Measurements from ENCODE around the gene MMP13. TPM values are rescaled to one million over a fixed set of nuclear protein-coding genes. Genes with fewer than 3 reads are reported as not detected.

MMP13 gene
- total RNA-seq, 2 experiments from 2014 or later, result not detected

- BruUV-seq (replicated peaks), result no TSS peak
- no peaks in the 10 kb centered on the region for H3K36me3 ChIP-seq (ENCODE audit: insufficient read depth, low read length)
- no peak for DNase-seq (ENCODE audit: low spot score)
- H3K9me2 ChIP-seq (ENCODE audit: insufficient read depth, low read length), result no peaks in the 10 kb centered on the region
- H3K4me3 ChIP-seq (ENCODE audit: low read depth, low read length, poor library complexity, severe bottlenecking), result no peak overlapping the region
- H4K20me1 ChIP-seq (ENCODE audit: insufficient read depth, low read length), result no peaks in the 10 kb centered on the region
- H3K9me3 ChIP-seq (ENCODE audit: low read length), result no peaks in the 10 kb centered on the region
- H3K27ac ChIP-seq (ENCODE audit: low read depth, low read length, poor library complexity, severe bottlenecking), result no peak overlapping the region
- no peaks in the 10 kb centered on the region for H3K4me1 ChIP-seq (ENCODE audit: insufficient read depth, low read length, poor library complexity, severe bottlenecking)
- no peak overlapping the region for H3K4me2 ChIP-seq (ENCODE audit: low read length)
- ChIA-PET CTCF (ENCODE audit: unreplicated experiment) (no interaction called here), POLR2A (no interaction called here)
- intact Hi-C loops (cut with micrococcal nuclease; ENCODE audit: unreplicated experiment), result no loop called here
- H2AFZ ChIP-seq (ENCODE audit: low read length), result no peak overlapping the region
- TF ChIP-seq EZH2phosphoT487 (IDR thresholded peaks at IDR 0.05; ENCODE audit: borderline replicate concordance, low read depth, low read length), result no peak
- no peak for TF ChIP-seq CTCF (conservative IDR thresholded peaks at IDR 0.05; ENCODE audit: low read length)
- no peaks in the 10 kb centered on the region for H3K79me2 ChIP-seq (ENCODE audit: insufficient read depth, low read depth, low read length)
These were observed 36.2 kb upstream of the MMP13 start for GRCh38 chr11:102991776-102992175.

DNA sequence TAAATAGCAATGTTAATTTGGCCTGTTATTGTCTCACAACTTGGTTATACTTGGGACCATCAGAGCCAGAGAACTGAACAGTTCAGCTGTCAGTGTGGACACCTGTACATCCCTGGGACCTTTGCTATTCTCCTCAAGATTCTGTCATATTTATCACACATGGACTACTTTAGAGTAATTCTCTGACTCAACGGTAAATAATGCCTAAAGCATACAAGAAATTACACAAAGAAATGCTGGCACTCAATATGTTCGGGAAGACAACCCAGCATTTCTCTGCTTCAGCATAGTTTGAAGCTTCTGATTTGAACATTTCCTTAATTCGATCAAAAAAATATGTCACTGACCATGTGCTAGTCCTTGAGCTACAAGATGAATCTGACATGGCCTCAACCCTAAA lies 34.6 kb upstream of the MMP13 start:
- no TSS peak for BruUV-seq (replicated peaks)
- Histone ChIP-seq H3K4me3 (ENCODE audit: low read depth, low read length, poor library complexity, severe bottlenecking) (no peak overlapping the region), H3K36me3 (ENCODE audit: insufficient read depth, low read length) (no peaks in the 10 kb centered on the region), H3K9me2 (ENCODE audit: insufficient read depth, low read length) (no peaks in the 10 kb centered on the region), H3K4me2 (ENCODE audit: low read length) (no peak overlapping the region), H4K20me1 (ENCODE audit: insufficient read depth, low read length) (no peaks in the 10 kb centered on the region), H3K27ac (ENCODE audit: low read depth, low read length, poor library complexity, severe bottlenecking) (no peak overlapping the region), H3K79me2 (ENCODE audit: insufficient read depth, low read depth, low read length) (no peaks in the 10 kb centered on the region), H2AFZ (ENCODE audit: low read length) (no peak overlapping the region), H3K4me1 (ENCODE audit: insufficient read depth, low read length, poor library complexity, severe bottlenecking) (no peaks in the 10 kb centered on the region), H3K9me3 (ENCODE audit: low read length) (no peaks in the 10 kb centered on the region)
- ChIA-PET CTCF (ENCODE audit: unreplicated experiment) (no interaction called here), POLR2A (interaction anchor here (0.5 kb wide), 1 partner anchor 72 kb away, joined by 6 read pairs; no protein-coding TSS in a partner anchor)
- no peak for DNase-seq (ENCODE audit: low spot score)
- intact Hi-C loops (cut with micrococcal nuclease; ENCODE audit: unreplicated experiment), result no loop called here
- no peak for TF ChIP-seq EZH2phosphoT487 (IDR thresholded peaks at IDR 0.05; ENCODE audit: borderline replicate concordance, low read depth, low read length)
- TF ChIP-seq CTCF (conservative IDR thresholded peaks at IDR 0.05; ENCODE audit: low read length), result no peak

GRCh38 chr11:102989379-102990047 lies 34.0 kb upstream of the MMP13 start:
- Histone ChIP-seq H2AFZ (ENCODE audit: low read length) (no peak overlapping the region), H3K9me2 (ENCODE audit: insufficient read depth, low read length) (no peaks in the 10 kb centered on the region), H3K9me3 (ENCODE audit: low read length) (no peaks in the 10 kb centered on the region), H3K27ac (ENCODE audit: low read depth, low read length, poor library complexity, severe bottlenecking) (no peak overlapping the region), H3K36me3 (ENCODE audit: insufficient read depth, low read length) (no peaks in the 10 kb centered on the region), H3K4me3 (ENCODE audit: low read depth, low read length, poor library complexity, severe bottlenecking) (no peak overlapping the region), H3K4me1 (ENCODE audit: insufficient read depth, low read length, poor library complexity, severe bottlenecking) (no peaks in the 10 kb centered on the region), H3K79me2 (ENCODE audit: insufficient read depth, low read depth, low read length) (no peaks in the 10 kb centered on the region), H3K4me2 (ENCODE audit: low read length) (no peak overlapping the region), H4K20me1 (ENCODE audit: insufficient read depth, low read length) (no peaks in the 10 kb centered on the region)
- intact Hi-C loops (cut with micrococcal nuclease; ENCODE audit: unreplicated experiment), result no loop called here
- CTCF ChIA-PET (ENCODE audit: unreplicated experiment), result no interaction called here
- DNase-seq (ENCODE audit: low spot score), result no peak
- no TSS peak for BruUV-seq (replicated peaks)
- POLR2A ChIA-PET, result interaction anchor here (0.5 kb wide), 1 partner anchor 72 kb away, joined by 6 read pairs; no protein-coding TSS in a partner anchor
- TF ChIP-seq CTCF (conservative IDR thresholded peaks at IDR 0.05; ENCODE audit: low read length) (no peak), EZH2phosphoT487 (IDR thresholded peaks at IDR 0.05; ENCODE audit: borderline replicate concordance, low read depth, low read length) (no peak)

Measured in OCI-LY7 (cell line).